Subcutaneous abdominal adipose tissue (tissue), 5 donors: Measurements from ENCODE around the gene OGDH.

ENCODE experiments used
- H3K27ac ChIP-seq: one replicate; pipeline ENCODE4 v1.7.0; 2013; ENCODE audit warnings: low read depth, mild to moderate bottlenecking, inconsistent platforms, low read length, moderate library complexity
- H3K27me3 ChIP-seq, 5 donors: one replicate each; pipeline ENCODE4 v1.7.0; 2013; ENCODE audit warnings: low read length in 5 of 5, inconsistent platforms in 1 of 5; ENCODE audit not compliant: control insufficient read depth in 5 of 5, insufficient read depth in 4 of 5
- H3K36me3 ChIP-seq, 5 donors: one replicate each; pipeline ENCODE4 v1.7.0; 2013; ENCODE audit warnings: low read length in 5 of 5; ENCODE audit not compliant: control insufficient read depth in 5 of 5, insufficient read depth in 5 of 5
- H3K4me1 ChIP-seq, 5 donors: one replicate each; pipeline ENCODE4 v1.7.0; 2013; ENCODE audit warnings: low read length in 5 of 5, mild to moderate bottlenecking in 3 of 5, moderate library complexity in 1 of 5; ENCODE audit not compliant: control insufficient read depth in 5 of 5, insufficient read depth in 5 of 5
- H3K4me3 ChIP-seq, 5 donors: one replicate each; pipeline ENCODE4 v1.7.0; 2013; ENCODE audit warnings: low read length in 5 of 5, low read depth in 1 of 5
- H3K9ac ChIP-seq, 5 donors: one replicate each; pipeline ENCODE4 v1.7.0; 2013; ENCODE audit warnings: low read length in 5 of 5, mild to moderate bottlenecking in 4 of 5, moderate library complexity in 3 of 5
- H3K9me3 ChIP-seq, 5 donors: one replicate each; pipeline ENCODE4 v1.7.0; 2013; ENCODE audit warnings: low read length in 5 of 5; ENCODE audit not compliant: control insufficient read depth in 5 of 5
- donor health status: healthy.
- donor health status: healthy.
- donor health status: healthy.
- donor health status: healthy.
- donor health status: healthy.

Gene OGDH

DNA sequence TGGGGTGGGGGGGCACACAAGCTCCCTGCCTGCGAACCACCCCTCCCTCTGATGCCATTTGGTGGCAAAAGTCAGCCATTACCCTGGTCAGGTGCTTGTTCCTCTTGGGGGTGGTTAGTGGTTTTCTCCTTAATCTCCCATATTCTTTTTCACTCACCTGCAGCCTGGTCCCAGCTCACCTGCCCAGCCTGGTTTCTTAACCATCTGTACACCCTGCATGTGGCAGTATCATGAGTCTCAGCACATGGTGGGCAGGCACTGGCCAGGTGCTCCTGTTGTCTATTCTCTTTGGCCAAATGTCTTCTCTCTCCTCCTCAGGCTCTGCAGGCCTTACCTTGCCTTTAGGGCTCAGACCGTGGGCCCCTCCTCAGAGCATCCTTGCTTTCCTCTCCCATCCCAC lies 30.5 kb downstream of the OGDH start:
- Histone ChIP-seq H3K4me1 (peaks cover 20 to 69% (median 58%) of the 10 kb centered on the region in 5 donors), H3K9ac (peak overlapping the region in 1 of 5 donors; percentile 3)

DNA sequence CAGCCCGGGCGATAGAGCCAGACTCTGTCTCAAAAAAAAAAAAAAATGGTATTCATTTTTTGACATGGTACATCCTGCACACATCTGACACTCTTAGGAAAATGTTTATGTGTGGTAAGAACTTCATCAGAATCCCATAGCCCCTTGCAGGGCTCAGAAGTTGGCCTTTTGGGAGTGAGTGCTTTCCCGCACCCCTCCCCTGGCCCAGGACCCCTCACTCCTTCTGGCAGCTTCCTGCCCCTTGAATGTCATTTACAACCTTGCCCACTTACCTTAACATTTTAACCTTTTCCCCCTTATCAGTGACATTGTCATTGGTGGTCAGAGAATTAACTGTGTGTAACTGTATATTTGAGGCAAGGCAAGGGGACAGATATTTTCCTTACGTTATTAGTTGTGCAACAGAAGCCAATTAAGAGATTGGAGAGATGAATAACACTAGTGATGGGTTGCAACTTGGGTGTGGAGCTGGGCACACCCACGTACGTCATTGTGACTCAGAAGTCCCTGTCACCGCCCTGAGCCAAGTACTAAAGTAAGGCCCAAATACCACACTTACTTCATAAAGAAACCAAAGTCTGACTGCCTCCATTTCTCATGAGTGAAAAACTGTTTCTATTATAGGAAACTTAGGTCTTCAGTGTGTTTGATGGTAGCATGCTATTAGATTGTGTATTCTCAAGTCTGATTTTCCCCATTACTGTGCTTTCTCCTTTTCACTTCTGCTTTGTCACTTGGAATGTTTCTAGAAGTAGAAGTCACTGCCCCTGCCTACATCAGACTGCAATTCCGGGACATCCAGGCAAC lies 31.6 kb downstream of the OGDH start:
- Histone ChIP-seq H3K4me3 (no peak overlapping the region), H3K27ac (peak overlapping the region; percentile 86), H3K9ac (peak overlapping the region; percentile 2 to 48 (median 25)), H3K36me3 (peaks cover 0 to 3% (median 0%) of the 10 kb centered on the region in 5 donors), H3K9me3 (no peaks in the 10 kb centered on the region), H3K4me1 (peaks cover 20 to 67% (median 51%) of the 10 kb centered on the region in 5 donors), H3K27me3 (no peaks in the 10 kb centered on the region)

More for the DNA sequence above, 30.5 kb downstream of the OGDH start:
- H3K4me3 ChIP-seq, result no peak overlapping the region
- H3K36me3 ChIP-seq, result peaks cover 0 to 4% (median 0%) of the 10 kb centered on the region in 5 donors
- H3K9me3 ChIP-seq, result no peaks in the 10 kb centered on the region
- no peaks in the 10 kb centered on the region for H3K27me3 ChIP-seq
- peak overlapping the region; percentile 86 for H3K27ac ChIP-seq

DNA sequence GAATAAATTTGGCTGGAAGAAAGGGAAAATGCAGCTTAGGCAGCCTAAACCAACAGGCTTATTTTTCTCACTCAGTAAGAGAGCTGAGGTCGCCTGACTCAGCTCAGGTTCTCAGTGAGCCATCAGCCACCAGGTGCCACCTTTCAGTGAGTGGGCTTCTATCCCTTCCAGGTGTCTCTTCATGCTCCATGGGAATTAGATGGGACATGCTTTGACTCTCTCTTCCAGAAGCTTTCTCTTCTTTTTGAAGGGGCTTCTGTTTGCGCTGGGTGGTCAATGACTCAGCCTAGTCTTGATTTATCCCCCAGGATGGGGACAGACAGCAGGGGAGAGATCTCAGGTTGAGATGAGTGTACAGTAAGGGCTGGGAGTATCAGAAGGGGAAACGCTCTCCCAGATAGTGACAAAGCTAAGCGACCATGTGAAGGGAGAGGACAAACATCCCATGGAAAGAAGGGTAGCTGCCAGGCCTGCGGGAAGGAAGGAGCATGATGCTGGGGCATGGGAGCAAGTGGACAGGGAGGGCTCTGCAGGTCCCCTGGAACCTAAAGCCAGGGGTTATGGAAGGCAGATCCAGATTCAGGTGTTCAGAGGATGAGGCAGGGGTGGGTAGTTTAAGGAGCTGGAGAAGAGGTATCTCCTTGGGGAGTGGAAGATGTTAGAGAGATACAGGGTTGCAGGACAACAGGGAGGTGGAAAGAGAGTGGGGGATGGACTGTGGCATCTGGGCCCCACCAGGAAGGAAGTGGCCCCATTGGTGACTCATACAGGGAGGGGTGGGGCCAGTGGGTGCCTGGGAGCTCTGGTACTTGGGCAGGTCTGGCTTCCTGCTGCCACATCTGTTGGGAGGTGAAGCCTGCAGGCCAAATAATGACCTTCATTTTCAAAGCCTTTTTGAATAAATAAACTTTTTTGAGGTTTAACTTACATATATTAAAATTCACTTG lies 32.5 kb downstream of the OGDH start:
- Histone ChIP-seq H3K27ac (peak overlapping the region; percentile 86), H3K4me1 (peaks cover 17 to 59% (median 43%) of the 10 kb centered on the region in 5 donors), H3K36me3 (peaks cover 0 to 3% (median 0%) of the 10 kb centered on the region in 5 donors), H3K4me3 (no peak overlapping the region), H3K9me3 (no peaks in the 10 kb centered on the region), H3K27me3 (no peaks in the 10 kb centered on the region), H3K9ac (peak overlapping the region; percentile 2 to 48 (median 32))

DNA sequence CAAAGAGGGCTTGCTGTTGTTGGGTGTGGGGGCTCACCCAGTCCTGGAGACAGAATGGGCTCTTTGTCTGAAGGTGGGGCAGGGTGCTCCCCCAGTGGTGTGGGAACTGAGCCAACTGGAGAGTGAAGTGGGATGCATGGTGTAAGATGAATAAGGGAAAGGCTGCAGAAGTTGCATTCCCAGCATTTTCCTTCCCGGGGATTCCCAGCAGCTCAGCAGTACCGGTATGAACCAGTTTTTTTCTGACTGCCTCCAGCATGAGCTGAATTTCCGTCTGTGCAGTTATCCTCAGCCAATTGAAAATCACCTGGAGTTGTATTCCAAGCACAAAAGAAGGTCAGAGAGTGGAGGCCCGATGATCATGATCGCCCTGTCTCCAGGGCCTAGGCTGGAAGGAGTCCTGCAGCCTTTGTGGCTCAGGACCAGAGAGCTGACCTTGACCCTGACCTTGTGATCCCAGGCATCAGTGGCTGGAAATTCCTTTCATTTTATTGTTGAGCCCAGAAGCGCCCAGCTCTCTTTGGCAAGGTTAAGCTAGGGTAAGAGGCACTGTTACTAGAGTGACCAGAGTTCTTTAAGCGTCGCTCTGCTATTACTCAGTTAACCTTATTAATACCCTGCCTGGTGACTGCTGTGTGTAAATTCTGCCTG lies 33.4 kb downstream of the OGDH start:
- peaks cover 0 to 3% (median 0%) of the 10 kb centered on the region in 5 donors for H3K36me3 ChIP-seq
- H3K4me3 ChIP-seq, result peak overlapping the region in 3 of 5 donors; percentile 22 to 29 (median 25)
- no peaks in the 10 kb centered on the region for H3K9me3 ChIP-seq
- H3K9ac ChIP-seq, result peak overlapping the region in 4 of 5 donors; percentile 12 to 63 (median 25)
- H3K27ac ChIP-seq, result peak overlapping the region; percentile 86
- no peaks in the 10 kb centered on the region for H3K27me3 ChIP-seq
- H3K4me1 ChIP-seq, result peaks cover 14 to 50% (median 34%) of the 10 kb centered on the region in 5 donors

DNA sequence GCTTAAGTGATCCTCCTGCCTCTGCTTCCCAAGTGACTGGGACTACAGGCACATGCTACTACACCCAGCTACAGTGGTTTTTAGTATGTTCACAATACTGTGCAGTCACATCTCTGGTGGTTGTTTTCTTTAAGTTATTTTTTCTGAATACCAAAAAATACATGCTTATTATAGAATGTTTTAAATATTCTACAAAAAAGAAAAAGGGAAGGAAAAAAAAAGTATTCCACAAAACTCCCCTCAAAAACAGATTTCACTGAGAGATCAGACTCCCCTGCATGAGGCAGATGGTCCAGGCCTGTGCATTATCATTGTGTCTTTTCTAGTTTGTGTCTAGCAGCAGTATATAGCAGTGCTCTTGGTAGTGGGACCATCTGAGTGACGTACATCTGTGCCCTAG lies 36.8 kb downstream of the OGDH start:
- Histone ChIP-seq H3K4me1 (peaks cover 12 to 42% (median 34%) of the 10 kb centered on the region in 5 donors), H3K27me3 (no peaks in the 10 kb centered on the region), H3K9me3 (no peaks in the 10 kb centered on the region), H3K9ac (no peak overlapping the region), H3K27ac (no peak overlapping the region), H3K36me3 (peaks cover 0 to 24% (median 14%) of the 10 kb centered on the region in 5 donors), H3K4me3 (no peak overlapping the region)

DNA sequence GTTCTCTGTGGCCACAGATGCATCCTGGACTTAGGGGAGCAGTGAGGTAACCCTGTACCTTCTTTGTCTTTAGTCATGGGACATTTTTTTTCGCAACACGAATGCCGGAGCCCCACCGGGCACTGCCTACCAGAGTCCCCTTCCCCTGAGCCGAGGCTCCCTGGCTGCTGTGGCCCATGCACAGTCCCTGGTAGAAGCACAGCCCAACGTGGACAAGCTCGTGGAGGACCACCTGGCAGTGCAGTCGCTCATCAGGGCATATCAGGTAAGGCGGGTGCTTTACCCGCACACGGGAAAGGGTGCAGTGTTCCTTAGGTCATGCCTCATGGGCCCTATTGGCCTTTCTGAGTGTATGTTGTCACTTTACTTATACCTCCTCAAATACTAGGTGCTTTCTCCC lies 38.8 kb downstream of the OGDH start:
- Histone ChIP-seq H3K27me3 (no peaks in the 10 kb centered on the region), H3K36me3 (peaks cover 4 to 42% (median 23%) of the 10 kb centered on the region in 5 donors), H3K4me3 (no peak overlapping the region), H3K9ac (no peak overlapping the region), H3K4me1 (peaks cover 0 to 24% (median 19%) of the 10 kb centered on the region in 5 donors), H3K9me3 (no peaks in the 10 kb centered on the region), H3K27ac (no peak overlapping the region)

DNA sequence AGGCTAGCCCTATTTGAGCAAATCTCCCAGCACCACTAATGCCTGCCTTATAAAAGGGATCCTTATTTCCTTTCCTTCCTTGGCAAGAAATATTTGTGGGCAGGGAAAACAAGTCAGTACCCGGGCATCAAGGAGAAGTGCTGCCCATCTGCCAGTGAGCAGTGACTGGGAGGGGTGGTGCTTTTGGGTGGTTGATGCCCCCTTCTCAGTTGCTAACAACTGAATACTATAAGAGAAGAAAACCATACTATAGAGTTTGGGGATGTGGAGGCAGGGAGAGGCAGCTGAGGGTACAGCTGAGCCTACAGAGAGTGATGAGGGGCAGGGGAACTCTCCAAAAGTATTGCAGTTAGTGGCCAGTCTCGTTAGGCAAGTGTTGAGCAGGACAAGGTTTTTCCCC lies 39.3 kb downstream of the OGDH start:
- Histone ChIP-seq H3K27me3 (no peaks in the 10 kb centered on the region), H3K9ac (no peak overlapping the region), H3K9me3 (no peaks in the 10 kb centered on the region), H3K4me1 (peaks cover 0 to 27% (median 16%) of the 10 kb centered on the region in 5 donors), H3K36me3 (peaks cover 4 to 46% (median 27%) of the 10 kb centered on the region in 5 donors), H3K4me3 (no peak overlapping the region), H3K27ac (no peak overlapping the region)

DNA sequence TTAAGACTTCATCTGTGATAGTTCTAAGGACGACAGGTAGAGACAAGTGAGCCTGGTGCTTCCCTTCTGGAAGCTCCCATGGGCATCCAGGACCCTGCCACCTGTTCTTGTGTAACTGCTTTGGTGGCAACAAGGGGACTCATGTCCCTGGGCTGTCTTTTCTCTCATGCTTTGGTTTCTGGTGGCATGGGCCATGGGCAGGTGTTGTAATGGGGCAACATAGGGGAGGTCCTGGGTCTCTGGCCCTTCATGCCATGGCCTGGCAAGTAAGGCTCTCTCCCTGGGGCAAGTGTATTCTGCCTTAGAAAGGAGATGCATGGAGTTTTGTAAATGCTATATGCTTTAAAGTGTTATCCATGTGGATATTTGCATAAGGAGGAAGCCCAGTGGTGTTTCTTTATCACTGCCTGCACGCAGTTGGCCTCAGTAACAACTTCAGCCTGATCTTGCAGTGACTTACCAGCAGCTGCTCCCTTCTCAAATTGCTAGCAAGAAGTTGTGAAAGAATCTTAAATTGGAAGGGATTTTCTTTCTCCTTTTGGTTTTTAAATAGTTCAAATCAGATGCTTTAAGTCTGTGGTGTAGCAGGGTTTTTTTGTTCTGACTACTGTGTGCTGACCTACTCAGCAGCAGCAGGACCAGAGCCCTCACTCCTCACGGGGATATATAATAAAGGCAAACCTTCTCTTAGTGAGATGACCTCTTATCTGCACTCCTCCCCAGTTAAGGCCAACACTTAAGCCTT lies 39.9 kb downstream of the OGDH start:
- H3K36me3 ChIP-seq, result peaks cover 4 to 50% (median 32%) of the 10 kb centered on the region in 5 donors
- peaks cover 0 to 29% (median 15%) of the 10 kb centered on the region in 5 donors for H3K4me1 ChIP-seq
- H3K27me3 ChIP-seq, result no peaks in the 10 kb centered on the region
- no peaks in the 10 kb centered on the region for H3K9me3 ChIP-seq
- H3K9ac ChIP-seq, result peak overlapping the region in 1 of 5 donors; percentile 23
- peak overlapping the region; percentile 3 for H3K27ac ChIP-seq
- H3K4me3 ChIP-seq, result no peak overlapping the region
